CD4-positive, alpha-beta T cell treated with Interleukin-4 for 1 hour (primary cell): Measurements from ENCODE around the gene FGF2.
"Not testable (repeated sequence)": the region's sequence is repeated elsewhere in the genome, so short reads cannot be mapped to it uniquely, and the experiment has no call there.

ENCODE experiments used
- DNase-seq, 2 donors: peaks; one replicate each; pipeline ENCODE4 v3.0.0-alpha.2; 2020 to 2022

Gene FGF2

GRCh38 chr4:122826553-122827257 lies at the start of gene FGF2:
TSS of gene FGF2 (plus strand) at chr4:122826831. CDS start at chr4:122827175, 344 bp downstream.
- no peak for DNase-seq

- DNase-seq = no peak
Observed at GRCh38 chr4:122776916-122777315, 49.7 kb upstream of the FGF2 start.

GRCh38 chr4:122777846-122778673 lies 48.6 kb upstream of the FGF2 start:
- no peak for DNase-seq

- DNase-seq = no peak
Observed at GRCh38 chr4:122781486-122781885, 45.1 kb upstream of the FGF2 start.

- no peak for DNase-seq
Observed at GRCh38 chr4:122783301-122784215, 43.1 kb upstream of the FGF2 start.

- no peak for DNase-seq
Observed at GRCh38 chr4:122784261-122784660, 42.4 kb upstream of the FGF2 start.

- DNase-seq = no peak
Observed at GRCh38 chr4:122785099-122785498, 41.5 kb upstream of the FGF2 start.

GRCh38 chr4:122786296-122786695 lies 40.3 kb upstream of the FGF2 start:
- DNase-seq = not testable (repeated sequence)

- DNase-seq = not testable (repeated sequence)
Observed at GRCh38 chr4:122786920-122787319, 39.7 kb upstream of the FGF2 start.

- DNase-seq = no peak
Observed at GRCh38 chr4:122787940-122788339, 38.7 kb upstream of the FGF2 start.

- DNase-seq = no peak
Observed at GRCh38 chr4:122788935-122789334, 37.7 kb upstream of the FGF2 start.

GRCh38 chr4:122793811-122794210 lies 32.8 kb upstream of the FGF2 start:
- DNase-seq = no peak

GRCh38 chr4:122796801-122797404 lies 29.7 kb upstream of the FGF2 start:
- DNase-seq = no peak

GRCh38 chr4:122797405-122798094 lies 29.1 kb upstream of the FGF2 start:
- no peak for DNase-seq

GRCh38 chr4:122798101-122798500 lies 28.5 kb upstream of the FGF2 start:
- no peak for DNase-seq

GRCh38 chr4:122798917-122799316 lies 27.7 kb upstream of the FGF2 start:
- no peak for DNase-seq

GRCh38 chr4:122803788-122804208 lies 22.8 kb upstream of the FGF2 start:
- no peak for DNase-seq

GRCh38 chr4:122806981-122807679 lies 19.5 kb upstream of the FGF2 start:
- DNase-seq = no peak

GRCh38 chr4:122810669-122811068 lies 16.0 kb upstream of the FGF2 start:
- no peak for DNase-seq

- DNase-seq = not testable (repeated sequence)
Observed at GRCh38 chr4:122811781-122812180, 14.8 kb upstream of the FGF2 start.

GRCh38 chr4:122812823-122813222 lies 13.8 kb upstream of the FGF2 start:
- DNase-seq = not testable (repeated sequence)
